Right lobe of liver (tissue), 6 donors: Measurements from ENCODE around the gene HCN2. TPM values are rescaled to one million over a fixed set of nuclear protein-coding genes. Genes with fewer than 3 reads are reported as not detected.
A peak's percentile ranks its signal among the peaks of the same experiment; 100 is the strongest.

ENCODE experiments used
- ATAC-seq, 4 donors: fragments of 200-7000 bp; cut with Tn5 transposase; one replicate each; pipeline ENCODE4 v1.9.1; 2020; ENCODE audit warnings: mild to moderate bottlenecking in 4 of 4, moderate library complexity in 4 of 4
- DNase-seq, 3 donors: peaks; one replicate each; pipeline ENCODE4 v3.0.0-alpha.2; 2020
- H3K27ac ChIP-seq, 3 donors: fragments of 200-600 bp; one replicate each; pipeline ENCODE4 v1.8.0; 2022
- H3K27me3 ChIP-seq, 2 donors: fragments of 200-600 bp; one replicate each; pipeline ENCODE4 v1.8.0; 2022
- H3K36me3 ChIP-seq, 4 donors: fragments of 200-600 bp; sonication (generic) in 1 of 4; one replicate each; pipeline versions ENCODE4 v1.5.1 to v1.8.0; 2017 to 2022; ENCODE audit warnings: control low read depth in 1 of 4
- H3K4me1 ChIP-seq, 4 donors: fragments of 200-600 bp; sonication (generic) in 1 of 4; one replicate each; pipeline versions ENCODE4 v1.5.1 to v1.8.0; 2017 to 2022; ENCODE audit warnings: control low read depth in 1 of 4
- H3K4me3 ChIP-seq, 3 donors: fragments of 200-600 bp; one replicate each; pipeline ENCODE4 v1.8.0; 2022
- H3K9me3 ChIP-seq, 4 donors: fragments of 200-600 bp; sonication (generic) in 1 of 4; one replicate each; pipeline versions ENCODE4 v1.5.1 to v1.8.0; 2017 to 2022; ENCODE audit warnings: control low read depth in 1 of 4
- POLR2A ChIP-seq: fragments of 450-650 bp; IDR thresholded peaks from one replicate; pipeline ENCODE4 v1.6.1; 2017; ENCODE audit warnings: antibody characterized with exemption, mild to moderate bottlenecking
- WGBS: methylation state at CpG from one replicate; pipeline ENCODE4 v1.1.6; 2018; ENCODE audit warnings: low coverage, low lambda C conversion rate; ENCODE audit not compliant: insufficient coverage; ENCODE audit errors: missing lambda C conversion rate; 5-methylcytosine and 5-hydroxymethylcytosine counted together
- intact Hi-C, 2 donors: fragments of 100-400 bp; cut with DNase I; formaldehyde crosslinking; loops; one replicate each; pipeline versions ENCODE4 v1.11.2 to v1.14.1; 2022
- total RNA-seq, 6 experiments: library from RNA; depleted of rRNA in 2 of 6; stranded (reverse); fragments of >200 nt in 2 of 6; fragmentation: NEBNext Ultra II Directional in 3 of 6; extraction: Animal tissue kit (Norgen Biotek cat#: 25700) in 3 of 6; gene quantifications; one replicate each; pipeline versions ENCODE4 v1.1.0 to v1.2.4, GENCODE V29; 2016 to 2023
- TF ChIP-seq, protein P1 (sequence below), 4 donors: fragments of 200-600 bp in 3 of 4; fragments of 450-650 bp in 1 of 4; IDR thresholded peaks; one replicate each; pipeline versions ENCODE4 v1.5.1 to v1.8.0; 2016 to 2022; ENCODE audit warnings: antibody characterized with exemption in 4 of 4, mild to moderate bottlenecking in 2 of 4
- donor health status: DM: no; HTN: yes; CAD: no.
- donor health status: DM: no; HTN: no; CAD: no.
- donor health status: DM: no; HTN: no; CAD: no.
- donor health status: DM: no; HTN: yes; CAD: no.
- donor health status: DM: no; HTN: yes; CAD: no.

HCN2 gene
- total RNA-seq, 6 experiments from 2014 or later = 0.05 to 0.27 (median 0.09) TPM; not detected in 1

DNA sequence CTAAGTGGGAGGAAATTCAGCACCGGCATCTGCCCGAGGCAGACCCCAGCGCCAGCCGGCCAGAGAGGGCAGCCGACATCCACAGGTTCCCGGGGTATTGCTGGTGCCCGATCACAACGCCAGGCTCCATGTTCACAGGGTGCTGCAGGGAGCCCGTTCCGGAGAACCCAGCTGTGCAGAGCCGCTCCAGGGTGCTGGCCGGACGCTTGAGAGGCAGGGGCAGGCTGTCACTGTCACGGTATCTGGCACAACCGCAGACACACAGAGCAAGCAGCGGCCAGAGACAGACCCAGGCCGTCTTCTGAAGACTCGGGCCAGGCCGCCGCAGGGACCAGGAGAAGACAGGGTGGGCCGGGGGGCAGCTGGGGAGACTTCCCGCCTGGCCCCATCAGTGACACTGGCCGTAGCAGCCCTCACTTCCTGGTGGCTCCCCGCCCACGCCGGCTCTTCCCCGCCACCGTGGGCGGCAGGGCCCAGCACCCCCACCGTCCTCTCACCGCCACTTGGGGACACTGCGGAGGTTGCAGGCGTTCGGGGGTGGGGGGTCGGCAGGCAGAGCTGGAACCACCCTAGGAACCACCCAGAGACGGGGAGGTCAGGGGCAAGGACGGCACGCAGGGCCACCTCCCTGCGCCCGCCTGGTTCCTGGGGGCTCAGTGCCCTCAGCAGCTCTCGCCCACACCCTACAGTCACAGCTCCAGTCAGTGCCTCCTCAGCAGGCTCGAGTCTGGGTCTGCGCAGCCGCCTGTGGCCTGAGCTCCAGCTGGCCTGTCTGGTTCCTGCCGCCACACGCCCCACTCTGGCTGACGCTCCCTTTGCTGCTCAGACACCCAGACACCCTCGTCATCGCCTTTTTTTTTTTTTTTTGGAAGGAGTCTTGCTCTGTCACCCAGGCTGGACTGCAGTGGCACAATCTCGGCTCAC, 69.5 kb downstream of the HCN2 start:
- Histone ChIP-seq H3K36me3 (no peaks in the 10 kb centered on the region), H3K27ac (peak overlapping the region; percentile 79 to 95 (median 94)), H3K4me1 (peaks cover 0 to 48% (median 19%) of the 10 kb centered on the region in 4 donors), H3K4me3 (peak overlapping the region; percentile 3 to 99 (median 94)), H3K9me3 (no peaks in the 10 kb centered on the region), H3K27me3 (no peaks in the 10 kb centered on the region)
- ATAC-seq (peak in 1 of 4 donors; percentile 14), DNase-seq (peak in 1 of 3 donors; percentile 61)
- TF ChIP-seq, protein P1, sequence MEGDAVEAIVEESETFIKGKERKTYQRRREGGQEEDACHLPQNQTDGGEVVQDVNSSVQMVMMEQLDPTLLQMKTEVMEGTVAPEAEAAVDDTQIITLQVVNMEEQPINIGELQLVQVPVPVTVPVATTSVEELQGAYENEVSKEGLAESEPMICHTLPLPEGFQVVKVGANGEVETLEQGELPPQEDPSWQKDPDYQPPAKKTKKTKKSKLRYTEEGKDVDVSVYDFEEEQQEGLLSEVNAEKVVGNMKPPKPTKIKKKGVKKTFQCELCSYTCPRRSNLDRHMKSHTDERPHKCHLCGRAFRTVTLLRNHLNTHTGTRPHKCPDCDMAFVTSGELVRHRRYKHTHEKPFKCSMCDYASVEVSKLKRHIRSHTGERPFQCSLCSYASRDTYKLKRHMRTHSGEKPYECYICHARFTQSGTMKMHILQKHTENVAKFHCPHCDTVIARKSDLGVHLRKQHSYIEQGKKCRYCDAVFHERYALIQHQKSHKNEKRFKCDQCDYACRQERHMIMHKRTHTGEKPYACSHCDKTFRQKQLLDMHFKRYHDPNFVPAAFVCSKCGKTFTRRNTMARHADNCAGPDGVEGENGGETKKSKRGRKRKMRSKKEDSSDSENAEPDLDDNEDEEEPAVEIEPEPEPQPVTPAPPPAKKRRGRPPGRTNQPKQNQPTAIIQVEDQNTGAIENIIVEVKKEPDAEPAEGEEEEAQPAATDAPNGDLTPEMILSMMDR (IDR thresholded peaks at IDR 0.05) = no peak
- TF ChIP-seq POLR2A = no peak
- intact Hi-C loops = no loop called here
- WGBS = 0% methylated on average over 5 of the region's 50 CpGs

DNA sequence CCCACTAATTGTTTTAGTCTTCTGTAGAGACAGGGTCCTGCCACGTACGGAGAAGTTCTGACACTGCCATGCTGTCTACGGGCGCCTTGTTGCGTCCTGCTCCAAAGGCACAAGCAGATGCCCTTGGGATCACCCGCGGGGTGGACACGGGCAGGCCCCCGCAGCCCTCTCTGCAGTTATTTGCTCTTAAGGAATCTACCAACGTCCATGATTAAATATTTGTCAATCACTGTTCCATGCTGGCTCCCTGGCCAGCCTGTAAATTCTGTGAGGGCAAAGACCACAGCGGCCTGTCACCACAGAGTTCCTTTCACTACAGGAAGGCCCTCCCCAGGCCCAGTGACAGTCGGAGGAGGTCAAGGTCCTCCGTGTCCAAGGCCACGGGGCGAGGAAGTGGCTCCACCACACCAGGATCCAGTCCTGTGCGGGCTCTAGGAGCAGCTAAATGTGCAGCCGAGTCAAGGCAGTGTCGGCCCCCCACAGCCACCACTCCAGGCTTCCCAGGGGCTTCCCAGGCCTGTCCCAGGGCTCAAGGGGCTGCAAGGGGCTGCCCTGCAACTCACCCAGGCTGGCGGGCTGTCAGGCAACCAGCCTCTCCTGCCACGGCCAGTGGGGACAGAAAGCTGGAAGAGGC, 71.2 kb downstream of the HCN2 start:
- intact Hi-C loops = no loop called here

DNA sequence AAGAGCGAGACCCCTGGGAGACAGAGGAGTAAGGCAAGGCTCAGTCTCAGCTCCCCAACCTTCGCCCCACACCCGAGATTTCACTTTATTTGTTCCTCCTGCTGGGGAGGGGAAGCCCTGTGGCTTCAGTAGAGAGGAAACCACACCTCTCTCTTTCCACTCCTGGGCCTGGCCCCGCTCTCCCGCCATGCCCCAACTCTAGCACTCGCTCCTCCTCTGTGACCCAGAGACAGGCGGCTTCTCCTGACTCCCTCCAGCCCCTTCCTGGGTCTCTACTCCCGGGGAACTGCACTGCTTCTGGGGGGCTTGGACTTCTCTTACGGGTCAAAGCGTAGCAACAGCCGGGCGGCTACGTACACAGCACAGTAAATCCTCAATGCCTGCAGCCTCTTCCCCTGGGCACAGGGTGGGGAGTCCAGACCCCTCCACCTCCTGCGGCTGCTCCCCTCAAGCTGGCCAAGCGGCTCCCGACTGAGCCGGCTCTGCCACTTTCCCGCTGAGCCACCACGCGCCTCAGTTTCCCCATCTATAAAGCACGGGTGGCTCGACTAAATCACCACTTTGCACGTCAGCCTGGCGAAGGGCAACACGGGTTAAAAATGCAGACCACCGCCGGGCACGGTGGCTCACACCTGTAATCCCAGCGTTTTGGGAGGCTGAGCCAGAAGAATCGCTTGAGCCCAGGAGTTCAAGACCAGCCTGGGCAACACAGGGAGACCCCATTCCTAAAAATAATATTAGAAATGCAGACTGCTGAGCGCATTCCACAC, 71.9 kb downstream of the HCN2 start:
- no peaks in the 10 kb centered on the region for H3K27me3 ChIP-seq
- H3K9me3 ChIP-seq = no peaks in the 10 kb centered on the region
- intact Hi-C loops = no loop called here
- no peak for TF ChIP-seq POLR2A
- TF ChIP-seq, protein P1 (IDR thresholded peaks at IDR 0.05) = no peak
- peaks cover 0 to 57% (median 23%) of the 10 kb centered on the region in 4 donors for H3K4me1 ChIP-seq
- peak overlapping the region; percentile 94 to 99 (median 97) for H3K4me3 ChIP-seq
- DNase-seq = no peak
- peak overlapping the region; percentile 79 to 95 (median 94) for H3K27ac ChIP-seq
- 0% methylated on average over 20 of the region's 31 CpGs for WGBS
- peak; percentile 17 to 47 (median 36) for ATAC-seq
- no peaks in the 10 kb centered on the region for H3K36me3 ChIP-seq

More for the DNA sequence above, 71.2 kb downstream of the HCN2 start:
- peak; percentile 79 to 92 (median 92) for DNase-seq
- no peaks in the 10 kb centered on the region for H3K9me3 ChIP-seq
- peak; percentile 59 for TF ChIP-seq POLR2A
- TF ChIP-seq, protein P1 (IDR thresholded peaks at IDR 0.05) = no peak
- peak overlapping the region; percentile 79 to 95 (median 94) for H3K27ac ChIP-seq
- no peaks in the 10 kb centered on the region for H3K27me3 ChIP-seq
- H3K4me1 ChIP-seq = peaks cover 0 to 57% (median 23%) of the 10 kb centered on the region in 4 donors
- peak overlapping the region; percentile 94 to 99 (median 97) for H3K4me3 ChIP-seq
- peak; percentile 51 to 70 (median 65) for ATAC-seq
- no peaks in the 10 kb centered on the region for H3K36me3 ChIP-seq
- WGBS = 4% methylated on average over 7 of the region's 20 CpGs
